22Rv1 (cell line): ENCODE results near the gene GABRR2.
A peak's percentile ranks its signal among the peaks of the same experiment; 100 is the strongest.

ENCODE experiments used
- H3K27ac ChIP-seq: fragments of 450-650 bp; 2 replicates; pipeline ENCODE4 v1.5.1; 2017
- CTCF ChIP-seq: fragments of 450-650 bp; IDR thresholded peaks from 2 replicates; pipeline ENCODE4 v1.5.1; 2017; ENCODE audit warnings: mild to moderate bottlenecking
- ZFX ChIP-seq: fragments of 450-650 bp; IDR thresholded peaks from 2 replicates; pipeline ENCODE4 v1.6.1; 2017; ENCODE audit warnings: antibody characterized with exemption, borderline replicate concordance

GABRR2 gene

GRCh38 chr6:89356642-89357170, 41.6 kb upstream of the GABRR2 start:
- no peak overlapping the region for H3K27ac ChIP-seq
- TF ChIP-seq ZFX (no peak), CTCF (no peak)

- TF ChIP-seq CTCF (no peak), ZFX (no peak)
Observed at GRCh38 chr6:89355511-89356194, 40.6 kb upstream of the GABRR2 start.

GRCh38 chr6:89353702-89354392, 38.7 kb upstream of the GABRR2 start:
- peak overlapping the region; percentile 86; the same call in 1 of the 2 replicates for H3K27ac ChIP-seq
- TF ChIP-seq CTCF, result no peak
- TF ChIP-seq ZFX, result no peak

More at GRCh38 chr6:89355511-89356194, 40.6 kb upstream of the GABRR2 start:
- H3K27ac ChIP-seq, result no peak overlapping the region

GRCh38 chr6:89353118-89353556, 38.0 kb upstream of the GABRR2 start:
- TF ChIP-seq ZFX (no peak), CTCF (no peak)
- peak overlapping the region; percentile 86 for H3K27ac ChIP-seq

GRCh38 chr6:89352278-89353117, 37.4 kb upstream of the GABRR2 start, which contains the start of gene UBE2J1:
Gene UBE2J1, minus strand, starts transcription at chr6:89352722. Its CDS starts 153 bp downstream, at chr6:89352569.
- H3K27ac ChIP-seq, result peak within 1 kb of the TSS; percentile 86
- TF ChIP-seq ZFX, result no peak
- 0 out of 2 replicates have a peak, but pooled peaks have one; percentile 9 for TF ChIP-seq CTCF

GRCh38 chr6:89351671-89352277, 36.7 kb upstream of the GABRR2 start:
- no peak for TF ChIP-seq CTCF
- TF ChIP-seq ZFX, result no peak
- peak overlapping the region; percentile 86 for H3K27ac ChIP-seq
